DMS53 treated with DMSO at 0.1 percent for 48 hours (cell line): ENCODE data around the gene TMEM229B.

Experiments used
- DNase-seq: peaks from one replicate; lab custom pipeline; 2025; ENCODE audit not compliant: unreplicated experiment; lab: John Stamatoyannopoulos, UW

The TMEM229B gene

GRCh38 chr14:67487332-67487731 lies 1.2 kb downstream of the TMEM229B start:
- no peak for DNase-seq

- DNase-seq = no peak
Observed at GRCh38 chr14:67486890-67487289, 1.6 kb downstream of the TMEM229B start.

GRCh38 chr14:67485501-67486095 lies 2.9 kb downstream of the TMEM229B start:
- DNase-seq = no peak

GRCh38 chr14:67483579-67484285 lies 4.8 kb downstream of the TMEM229B start:
- DNase-seq = no peak

GRCh38 chr14:67482231-67483164 lies 6.0 kb downstream of the TMEM229B start:
- DNase-seq = no peak

- DNase-seq = peak; percentile 13
Observed at GRCh38 chr14:67480011-67480410, 8.5 kb downstream of the TMEM229B start.

GRCh38 chr14:67478800-67479084 lies 9.8 kb downstream of the TMEM229B start:
- DNase-seq = no peak

GRCh38 chr14:67477926-67478799 lies 10.4 kb downstream of the TMEM229B start:
- DNase-seq = peak; percentile 53

- no peak for DNase-seq
Observed at GRCh38 chr14:67474366-67474765, 14.2 kb downstream of the TMEM229B start.

GRCh38 chr14:67473290-67474082 lies 15.0 kb downstream of the TMEM229B start:
- DNase-seq = no peak

GRCh38 chr14:67472726-67473125 lies 15.8 kb downstream of the TMEM229B start:
- DNase-seq = no peak

GRCh38 chr14:67469954-67470353 lies 18.6 kb downstream of the TMEM229B start:
- no peak for DNase-seq

GRCh38 chr14:67468378-67468730 lies 20.2 kb downstream of the TMEM229B start:
- no peak for DNase-seq

GRCh38 chr14:67467134-67467533 lies 21.4 kb downstream of the TMEM229B start:
- no peak for DNase-seq

GRCh38 chr14:67464879-67465278 lies 23.6 kb downstream of the TMEM229B start:
- DNase-seq = no peak

- DNase-seq = no peak
Observed at GRCh38 chr14:67464377-67464776, 24.1 kb downstream of the TMEM229B start.

GRCh38 chr14:67463900-67464299 lies 24.6 kb downstream of the TMEM229B start:
- DNase-seq = no peak

- DNase-seq = no peak
Observed at GRCh38 chr14:67461996-67462395, 26.5 kb downstream of the TMEM229B start.

GRCh38 chr14:67461341-67461985 lies 27.1 kb downstream of the TMEM229B start:
- no peak for DNase-seq

- DNase-seq = no peak
Observed at GRCh38 chr14:67459336-67459735, 29.2 kb downstream of the TMEM229B start.
